ENCODE measurements around the gene USP35.

Gene USP35

GRCh38 chr11:78237293-78238046, 48.8 kb downstream of the USP35 start:
- no peak for DNase-seq (ENCODE audit: low spot score)

- DNase-seq (ENCODE audit: low spot score) = no peak
These were observed 51.1 kb downstream of the USP35 start for GRCh38 chr11:78239781-78240180.

- no peak for DNase-seq (ENCODE audit: low spot score)
These were observed 52.8 kb downstream of the USP35 start for GRCh38 chr11:78241475-78241874.

GRCh38 chr11:78244080-78244479, 55.4 kb downstream of the USP35 start:
- DNase-seq (ENCODE audit: low spot score) = no peak

GRCh38 chr11:78244546-78245255, 56.0 kb downstream of the USP35 start:
- DNase-seq (ENCODE audit: low spot score) = no peak

GRCh38 chr11:78248191-78248590, 59.5 kb downstream of the USP35 start:
- no peak for DNase-seq (ENCODE audit: low spot score)

- no peak for DNase-seq (ENCODE audit: low spot score)
These were observed 60.2 kb downstream of the USP35 start for GRCh38 chr11:78248903-78249302.

GRCh38 chr11:78250099-78250498, 61.4 kb downstream of the USP35 start:
- DNase-seq (ENCODE audit: low spot score) = no peak

GRCh38 chr11:78251083-78251775, 62.5 kb downstream of the USP35 start:
- DNase-seq (ENCODE audit: low spot score) = no peak

- DNase-seq (ENCODE audit: low spot score) = no peak
These were observed 65.1 kb downstream of the USP35 start for GRCh38 chr11:78253797-78254196.

- no peak for DNase-seq (ENCODE audit: low spot score)
These were observed 65.5 kb downstream of the USP35 start for GRCh38 chr11:78254268-78254667.

GRCh38 chr11:78255919-78256318, 67.2 kb downstream of the USP35 start:
- DNase-seq (ENCODE audit: low spot score) = no peak

- DNase-seq (ENCODE audit: low spot score) = no peak
These were observed 68.2 kb downstream of the USP35 start for GRCh38 chr11:78256962-78257361.

GRCh38 chr11:78257654-78258053, 68.9 kb downstream of the USP35 start:
- DNase-seq (ENCODE audit: low spot score) = no peak

GRCh38 chr11:78259777-78260487, 71.2 kb downstream of the USP35 start:
- DNase-seq (ENCODE audit: low spot score) = no peak

- no peak for DNase-seq (ENCODE audit: low spot score)
These were observed 72.6 kb downstream of the USP35 start for GRCh38 chr11:78261367-78261766.

- DNase-seq (ENCODE audit: low spot score) = no peak
These were observed 73.1 kb downstream of the USP35 start for GRCh38 chr11:78261828-78262227.

- no peak for DNase-seq (ENCODE audit: low spot score)
These were observed 73.5 kb downstream of the USP35 start for GRCh38 chr11:78262238-78262637.

- no peak for DNase-seq (ENCODE audit: low spot score)
These were observed 74.0 kb downstream of the USP35 start for GRCh38 chr11:78262691-78263090.

Data from iPS-NIHi11 (cell line).